NCI-H187 (cell line): ENCODE data around the gene LOXHD1.

Experiments used
- DNase-seq, 2 experiments: peaks; one replicate each; lab custom pipeline; 2025; lab: John Stamatoyannopoulos, UW

LOXHD1 gene

GRCh38 chr18:46672062-46672970 lies 15.3 kb upstream of the LOXHD1 start:
- no peak for DNase-seq

DNA sequence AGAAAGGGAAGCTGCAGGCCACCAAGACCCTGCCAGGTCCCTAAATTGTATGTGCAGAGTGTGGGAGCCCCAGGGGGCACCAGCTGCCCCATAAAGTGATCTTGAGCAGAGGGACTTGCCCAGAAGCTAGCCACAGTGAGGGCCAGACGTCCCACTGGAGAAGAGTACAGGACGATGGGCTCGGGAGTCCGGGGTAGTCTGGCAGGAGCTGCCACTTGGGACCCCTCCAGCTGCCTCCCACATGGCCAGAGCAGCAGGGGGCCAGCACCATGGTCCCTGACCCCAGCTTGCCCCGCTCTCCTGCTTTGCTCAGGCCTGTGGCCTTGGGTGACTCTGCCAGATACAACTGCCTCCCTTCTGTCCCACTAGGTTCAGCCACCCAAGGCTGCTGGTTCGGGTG lies 11.7 kb upstream of the LOXHD1 start:
- no peak for DNase-seq

DNA sequence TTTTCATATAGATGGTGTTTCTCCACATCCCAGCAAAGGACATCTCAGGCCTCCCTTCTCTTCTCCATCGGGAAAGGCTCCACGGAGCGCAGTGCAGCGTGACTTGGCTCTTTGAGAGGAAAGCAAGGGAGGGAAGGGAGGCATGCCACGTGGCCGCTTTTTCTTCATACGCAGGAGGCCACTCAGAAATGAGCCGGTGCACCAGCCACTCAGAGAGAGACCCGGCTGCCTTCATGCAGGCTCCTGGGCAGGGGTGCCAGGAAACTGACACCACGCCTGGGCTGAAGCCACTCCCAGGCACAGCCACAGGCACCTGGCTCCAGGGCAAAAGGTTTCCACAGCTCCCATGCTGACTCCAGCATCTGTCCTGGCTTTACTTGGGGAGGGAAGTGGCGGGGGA lies 11.1 kb upstream of the LOXHD1 start:
- DNase-seq: no peak

GRCh38 chr18:46663539-46663938 lies 6.5 kb upstream of the LOXHD1 start:
- DNase-seq: no peak

DNA sequence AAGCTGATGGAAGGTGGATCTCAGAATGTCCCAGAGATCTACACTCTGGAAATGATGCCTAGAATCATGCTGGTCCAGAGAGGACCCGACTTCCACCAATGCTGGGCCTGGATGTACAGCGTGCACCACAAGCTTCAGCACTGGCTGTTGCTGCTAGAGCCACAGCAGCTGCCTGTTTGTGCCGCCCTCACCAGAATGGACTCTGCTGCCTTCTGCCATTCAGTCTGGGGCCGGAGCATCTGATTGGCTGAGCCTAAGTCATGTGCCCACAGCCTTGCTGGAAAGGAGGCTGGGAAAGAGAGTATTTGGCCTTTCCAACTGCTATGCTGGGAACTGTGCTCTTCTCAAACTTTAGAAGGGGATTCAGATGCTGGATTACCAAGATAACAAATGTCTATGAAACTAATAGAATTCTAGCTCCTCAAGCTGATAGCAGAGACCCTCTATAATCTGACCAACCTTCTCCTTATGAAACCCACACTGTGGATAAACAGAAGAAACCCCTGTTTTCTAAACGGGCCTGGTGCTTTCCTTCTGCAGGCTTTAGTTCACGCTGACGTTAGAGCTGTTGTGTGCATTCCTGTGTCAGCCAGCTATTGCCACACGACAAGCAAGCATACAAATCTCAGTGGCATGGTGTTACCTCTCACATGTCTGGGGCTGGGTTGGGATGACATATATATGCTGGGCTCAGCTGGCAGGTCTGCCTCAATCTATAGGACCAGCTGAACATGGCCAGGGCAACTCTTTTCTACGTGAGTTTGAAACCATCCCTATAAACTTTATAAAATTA lies 4.1 kb upstream of the LOXHD1 start:
- no peak for DNase-seq

DNA sequence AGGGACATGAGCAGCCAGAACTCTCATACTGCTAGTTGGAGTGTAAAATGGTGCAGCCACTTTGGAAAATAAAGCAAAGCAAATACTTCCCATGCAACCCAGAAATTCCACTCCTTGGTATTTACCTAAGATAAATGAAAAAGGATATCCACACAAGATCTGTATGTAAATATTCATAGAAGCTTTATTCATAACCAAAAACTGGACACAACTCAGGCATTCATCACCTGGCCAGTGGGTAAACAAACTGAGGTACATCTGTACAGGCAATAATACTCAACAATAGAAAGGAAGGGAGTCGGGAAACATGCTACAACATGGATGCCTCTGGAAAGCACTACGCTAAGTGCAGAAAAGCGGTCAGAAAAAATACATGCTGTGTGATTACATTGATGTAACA lies 2.5 kb upstream of the LOXHD1 start:
- no peak for DNase-seq

DNA sequence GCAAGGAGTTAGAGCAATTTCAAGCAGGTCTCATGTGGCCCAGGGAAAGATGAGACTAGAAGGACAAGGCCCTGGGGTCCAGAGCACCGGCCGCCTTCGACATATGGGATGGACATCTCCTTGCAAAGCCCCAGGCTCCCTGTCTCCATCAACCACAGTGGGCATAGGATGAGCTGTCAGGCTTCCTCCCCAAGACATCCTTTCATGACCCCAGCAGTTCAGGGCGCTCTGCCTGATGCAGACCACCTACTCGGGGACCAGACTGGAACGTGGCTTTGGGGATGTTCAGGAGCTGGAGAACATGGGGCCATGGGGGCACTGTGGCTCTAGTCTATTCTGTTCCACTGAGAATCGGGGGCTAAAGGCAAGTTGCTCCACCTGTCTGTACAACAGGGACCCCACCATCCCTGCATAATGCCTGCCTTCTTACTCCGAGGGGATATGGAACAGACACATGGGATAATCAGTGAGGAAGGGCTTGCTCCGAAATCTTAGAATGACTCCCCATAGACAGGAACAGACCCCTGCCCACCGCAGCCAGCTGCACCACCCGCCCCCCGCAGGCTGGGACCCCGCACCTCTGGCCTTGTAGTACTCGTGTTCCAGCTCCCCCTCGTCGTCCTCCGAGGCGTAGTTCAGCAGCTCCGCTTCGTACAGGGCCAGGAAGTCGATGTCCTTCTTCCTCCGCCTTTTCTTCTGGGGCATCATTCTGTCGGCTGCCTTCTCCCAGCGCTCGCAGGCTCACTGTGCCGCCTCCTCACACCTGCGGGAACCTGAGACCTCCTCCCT lies 500 bp downstream of the LOXHD1 start:
- DNase-seq: no peak

GRCh38 chr18:46652372-46652771 lies 4.6 kb downstream of the LOXHD1 start:
- DNase-seq: no peak

- no peak for DNase-seq
Observed at GRCh38 chr18:46650681-46651080, 6.3 kb downstream of the LOXHD1 start.

DNA sequence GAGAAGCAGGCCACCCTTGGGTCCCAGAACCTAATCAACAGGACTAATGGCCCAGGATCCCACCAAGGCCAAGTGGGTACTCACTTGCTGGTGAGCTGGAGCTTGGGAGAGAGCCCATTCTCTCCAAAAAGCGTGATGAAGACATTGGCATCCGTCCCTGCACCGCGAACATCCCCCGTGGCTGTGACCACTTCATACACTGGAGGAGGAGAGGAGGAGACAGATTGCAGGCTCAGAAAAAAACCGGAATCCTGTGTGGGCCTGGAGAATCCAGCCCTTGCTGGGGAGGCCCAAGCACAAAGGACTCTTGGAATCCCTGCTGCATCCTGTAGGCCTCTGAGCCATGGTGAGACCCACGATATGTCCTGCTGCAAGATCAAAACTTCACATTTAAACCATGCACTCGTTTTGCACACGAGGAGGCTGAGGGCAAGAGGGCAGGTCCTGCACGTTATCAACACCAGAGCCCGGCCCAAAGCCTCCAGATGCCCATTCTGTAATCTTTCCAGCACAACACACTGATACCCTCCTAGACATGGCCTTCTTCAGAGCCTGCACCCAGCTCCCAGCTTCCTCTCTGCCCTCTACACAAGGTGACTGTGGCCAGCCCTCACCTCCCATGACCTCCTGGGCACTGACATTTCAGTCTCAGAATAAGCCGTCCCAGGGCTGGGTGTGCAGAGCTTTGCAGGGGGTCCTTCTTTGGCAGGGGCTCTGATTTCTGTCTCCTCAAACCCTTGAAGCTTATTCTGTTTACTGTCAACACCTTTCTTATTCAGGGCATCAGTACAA lies 7.8 kb downstream of the LOXHD1 start:
- DNase-seq: no peak

DNA sequence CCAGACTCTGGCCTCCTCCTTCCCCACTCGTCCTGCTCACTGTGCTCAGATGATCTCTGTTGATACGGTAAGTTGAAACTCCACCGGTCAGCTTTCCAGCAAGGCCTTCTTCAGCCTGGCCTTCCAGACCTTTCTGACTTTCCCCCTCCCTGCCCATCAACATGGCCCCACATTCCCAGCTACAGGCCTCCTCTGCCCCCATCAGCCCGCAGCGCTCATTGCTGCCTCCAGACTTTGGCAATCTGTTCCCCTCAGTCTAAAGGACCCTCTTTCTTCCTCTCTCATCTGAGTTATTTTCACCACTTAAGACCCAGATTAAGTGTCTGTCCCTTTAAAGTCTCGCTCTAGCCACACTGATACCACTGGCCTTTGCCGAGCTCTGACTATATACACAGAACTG lies 10.6 kb downstream of the LOXHD1 start:
- no peak for DNase-seq

GRCh38 chr18:46642561-46642960 lies 14.5 kb downstream of the LOXHD1 start:
- DNase-seq: no peak

DNA sequence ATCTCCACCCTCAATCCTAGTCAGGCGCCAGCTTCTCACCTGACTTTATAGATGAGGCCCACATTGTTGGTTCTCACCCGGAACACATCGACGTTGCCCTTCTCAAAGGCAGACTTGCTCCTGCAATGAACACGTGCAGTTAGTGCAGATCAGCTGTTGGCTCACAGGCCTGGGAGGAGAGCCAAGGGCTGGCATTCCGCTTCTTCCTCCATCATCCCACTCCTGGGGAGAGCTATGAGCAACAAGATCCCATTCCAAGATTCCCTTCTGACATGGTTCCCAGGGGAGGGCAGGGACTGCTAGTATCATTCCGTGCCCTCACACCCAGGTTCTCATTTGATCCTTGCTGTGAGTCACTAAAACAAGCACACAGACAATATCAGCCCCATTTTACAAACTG lies 15.1 kb downstream of the LOXHD1 start:
- no peak for DNase-seq

- no peak for DNase-seq
Observed at GRCh38 chr18:46639386-46639785, 17.6 kb downstream of the LOXHD1 start.

GRCh38 chr18:46636040-46636630 lies 20.9 kb downstream of the LOXHD1 start:
- no peak for DNase-seq

DNA sequence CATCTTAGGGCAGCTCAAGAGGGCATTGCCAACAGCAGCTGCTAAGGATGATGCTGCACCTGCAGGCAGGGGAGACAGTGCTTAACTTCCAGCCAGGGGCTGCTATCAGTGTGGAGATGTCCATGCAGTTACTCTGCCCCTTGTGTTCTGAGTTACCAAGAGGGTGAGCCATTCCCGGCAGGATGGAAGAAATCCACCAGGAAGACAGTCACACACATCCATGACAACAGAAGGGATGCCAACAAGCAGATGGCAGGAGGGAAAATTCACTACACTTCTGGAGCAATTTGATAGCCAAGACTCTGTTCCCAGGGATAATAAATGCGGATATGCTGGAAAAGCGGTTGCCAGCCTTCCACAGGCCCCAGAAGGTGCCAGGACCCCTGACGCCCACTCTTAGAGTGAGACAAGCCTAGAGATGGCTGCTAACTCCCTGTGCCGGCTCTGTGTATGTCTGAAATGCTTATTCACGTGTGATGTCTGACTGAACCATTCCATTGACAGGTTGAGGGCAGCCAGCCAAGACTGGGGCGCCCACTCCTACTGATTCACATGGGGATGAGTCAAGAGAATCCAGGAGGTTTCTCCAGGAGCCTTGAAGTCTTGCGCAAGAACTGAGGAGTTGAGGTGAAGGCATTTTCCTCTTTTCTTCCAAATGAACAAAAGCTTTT lies 24.5 kb downstream of the LOXHD1 start:
- DNase-seq: no peak

DNA sequence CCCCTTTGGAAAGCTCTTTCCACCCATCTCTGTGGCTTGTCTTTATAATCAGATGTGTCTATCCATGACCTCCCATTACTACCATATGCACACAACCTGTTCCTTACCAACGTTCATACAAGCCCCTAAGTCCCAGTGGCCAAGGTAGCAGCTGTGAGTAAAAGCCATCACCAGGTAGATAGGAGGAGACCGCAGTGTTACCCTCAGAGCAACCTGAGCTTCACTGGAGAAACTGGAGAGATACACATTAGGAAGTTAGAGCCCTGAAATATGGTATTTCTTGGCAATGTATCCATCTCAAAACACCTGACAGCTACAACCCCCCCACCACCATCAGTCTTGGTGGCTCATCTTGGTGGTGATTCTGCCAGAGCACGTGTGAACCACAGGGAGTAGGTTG lies 26.0 kb downstream of the LOXHD1 start:
- no peak for DNase-seq

GRCh38 chr18:46630160-46630559 lies 26.9 kb downstream of the LOXHD1 start:
- no peak for DNase-seq

GRCh38 chr18:46629361-46629760 lies 27.7 kb downstream of the LOXHD1 start:
- no peak for DNase-seq

DNA sequence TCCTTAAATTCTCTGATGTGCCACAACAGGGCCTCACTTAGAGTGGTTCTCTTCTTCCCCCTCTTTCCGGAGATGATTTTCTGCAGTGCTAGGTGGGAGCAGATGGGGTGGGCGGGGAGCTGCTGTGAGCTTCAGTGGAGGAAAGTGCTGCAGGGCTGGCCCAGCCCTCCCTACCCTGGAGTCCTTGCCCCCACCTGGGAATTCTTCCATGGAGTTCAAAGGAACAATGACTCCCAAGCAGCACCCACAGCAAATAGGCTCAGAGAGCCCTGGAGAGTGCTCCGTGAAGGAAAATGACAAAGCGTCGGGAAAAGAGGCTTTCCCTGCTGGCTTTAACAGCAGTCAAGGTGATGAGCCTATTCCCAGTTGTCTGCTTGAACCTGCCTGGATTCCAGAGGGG lies 28.8 kb downstream of the LOXHD1 start:
- DNase-seq: no peak

- no peak for DNase-seq
Observed at GRCh38 chr18:46627136-46627535, 29.9 kb downstream of the LOXHD1 start.
